CD4-positive, alpha-beta T cell treated with Interleukin-15 for 4 hours (primary cell): ENCODE measurements around the gene GATA6.

ENCODE experiments used
- DNase-seq: peaks from one replicate; pipeline ENCODE4 v3.0.0-alpha.2; 2020; ENCODE audit warnings: low spot score

Gene GATA6

GRCh38 chr18:22169011-22169888 lies at the start of gene GATA6:
Gene GATA6, plus strand, starts transcription at chr18:22169589. Its CDS starts 1,556 bp downstream, at chr18:22171145.
- DNase-seq = peak; percentile 44

- DNase-seq = no peak
These were observed 44.4 kb upstream of the GATA6 start for GRCh38 chr18:22124970-22125369.

- DNase-seq = no peak
These were observed 40.4 kb upstream of the GATA6 start for GRCh38 chr18:22128954-22129353.

- DNase-seq = no peak
These were observed 39.6 kb upstream of the GATA6 start for GRCh38 chr18:22129778-22130177.

GRCh38 chr18:22132258-22132657 lies 37.1 kb upstream of the GATA6 start:
- no peak for DNase-seq

- DNase-seq = no peak
These were observed 36.6 kb upstream of the GATA6 start for GRCh38 chr18:22132763-22133162.

GRCh38 chr18:22136395-22136794 lies 33.0 kb upstream of the GATA6 start:
- no peak for DNase-seq

GRCh38 chr18:22141211-22141610 lies 28.2 kb upstream of the GATA6 start:
- DNase-seq = no peak

GRCh38 chr18:22143347-22144340 lies 25.7 kb upstream of the GATA6 start:
- DNase-seq = no peak

- no peak for DNase-seq
These were observed 24.2 kb upstream of the GATA6 start for GRCh38 chr18:22145160-22145559.

GRCh38 chr18:22149710-22150109 lies 19.7 kb upstream of the GATA6 start:
- no peak for DNase-seq

- no peak for DNase-seq
These were observed 17.3 kb upstream of the GATA6 start for GRCh38 chr18:22152093-22152492.

- DNase-seq = no peak
These were observed 16.0 kb upstream of the GATA6 start for GRCh38 chr18:22153428-22153827.

GRCh38 chr18:22155584-22155983 lies 13.8 kb upstream of the GATA6 start:
- DNase-seq = no peak

- no peak for DNase-seq
These were observed 10.4 kb upstream of the GATA6 start for GRCh38 chr18:22159014-22159413.

- DNase-seq = no peak
These were observed 8.3 kb upstream of the GATA6 start for GRCh38 chr18:22161090-22161489.

- no peak for DNase-seq
These were observed 5.8 kb upstream of the GATA6 start for GRCh38 chr18:22163416-22164161.

GRCh38 chr18:22164337-22165048 lies 4.9 kb upstream of the GATA6 start:
- DNase-seq = no peak

GRCh38 chr18:22165049-22165602 lies 4.3 kb upstream of the GATA6 start:
- no peak for DNase-seq

GRCh38 chr18:22165603-22166068 lies 3.8 kb upstream of the GATA6 start:
- no peak for DNase-seq
